BLaER1 (cell line): ENCODE data around the gene NAIF1.

Experiments
- H3K27ac ChIP-seq: shearing (Covaris generic); formaldehyde crosslinking; 2 replicates; pipeline ENCODE4 v1.8.1; 2022
- H3K27me3 ChIP-seq: shearing (Covaris generic); formaldehyde crosslinking; 2 replicates; pipeline ENCODE4 v1.8.1; 2022
- H3K36me3 ChIP-seq: shearing (Covaris generic); formaldehyde crosslinking; 2 replicates; pipeline ENCODE4 v1.8.1; 2022
- H3K4me1 ChIP-seq: shearing (Covaris generic); formaldehyde crosslinking; 2 replicates; pipeline ENCODE4 v1.8.1; 2022
- H3K4me2 ChIP-seq: shearing (Covaris generic); formaldehyde crosslinking; 2 replicates; pipeline ENCODE4 v1.8.1; 2022
- H3K4me3 ChIP-seq: shearing (Covaris generic); formaldehyde crosslinking; 2 replicates; pipeline ENCODE4 v1.8.1; 2022
- H3K9ac ChIP-seq: shearing (Covaris generic); formaldehyde crosslinking; 2 replicates; pipeline ENCODE4 v1.8.1; 2022
- H3K9me3 ChIP-seq: shearing (Covaris generic); formaldehyde crosslinking; 2 replicates; pipeline ENCODE4 v1.8.1; 2022
- H4K20me1 ChIP-seq: shearing (Covaris generic); formaldehyde crosslinking; 2 replicates; pipeline ENCODE4 v1.8.1; 2022
- Cebpa-rat ChIP-seq: shearing (Covaris generic); IDR thresholded peaks from 2 replicates; pipeline ENCODE4 v1.8.1; 2022

NAIF1 gene

DNA sequence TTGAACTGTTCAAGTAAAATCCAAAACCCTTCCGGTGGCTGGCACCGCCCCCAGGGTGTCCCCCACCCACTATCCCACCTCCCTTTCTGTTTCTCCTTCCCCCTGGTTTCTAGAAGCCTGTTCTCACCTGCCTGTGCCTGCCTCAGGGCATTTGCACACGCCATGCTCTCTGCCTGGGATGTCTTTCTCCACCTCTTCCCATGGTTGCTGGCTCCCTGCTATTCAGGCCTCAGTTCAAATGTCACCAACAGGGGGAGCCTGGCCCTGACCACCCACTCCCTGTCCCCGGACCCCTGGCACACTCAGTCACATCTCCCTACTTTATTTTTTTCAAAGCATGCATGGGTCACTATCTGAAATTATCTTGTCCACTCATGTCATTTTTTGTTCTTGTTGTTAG is 46.4 kb downstream of the NAIF1 start:
- Histone ChIP-seq H3K9ac (no peak overlapping the region), H4K20me1 (no peaks in the 10 kb centered on the region; the same call in 1 of the 2 replicates), H3K27ac (no peak overlapping the region), H3K4me1 (peaks cover 33% of the 10 kb centered on the region), H3K27me3 (peaks cover 11% of the 10 kb centered on the region), H3K9me3 (no peaks in the 10 kb centered on the region), H3K36me3 (no peaks in the 10 kb centered on the region), H3K4me2 (no peak overlapping the region), H3K4me3 (no peak overlapping the region)
- no peak for TF ChIP-seq Cebpa-rat

DNA sequence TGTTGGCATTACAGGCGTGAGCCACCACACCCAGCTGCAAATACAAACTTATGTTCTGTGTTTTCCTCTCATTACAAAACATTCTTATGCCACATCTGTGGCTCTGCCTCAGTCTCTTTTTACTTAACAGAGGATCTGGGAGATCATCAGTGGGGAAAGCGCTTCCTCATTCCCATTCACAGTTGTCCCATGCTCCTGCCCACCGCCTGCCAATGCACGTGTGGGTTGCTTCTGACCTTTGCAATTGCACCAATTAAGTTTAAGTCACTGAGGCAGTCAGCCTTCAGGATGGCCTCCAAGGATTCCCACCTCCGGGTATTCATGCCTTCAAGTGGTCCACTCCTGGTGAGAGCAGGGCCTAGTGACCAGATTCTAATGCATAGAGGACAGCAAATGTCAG is 51.4 kb downstream of the NAIF1 start:
- no peak for TF ChIP-seq Cebpa-rat
- Histone ChIP-seq H3K9me3 (no peaks in the 10 kb centered on the region), H3K36me3 (no peaks in the 10 kb centered on the region), H3K9ac (no peak overlapping the region), H3K27me3 (peaks cover 56% of the 10 kb centered on the region), H3K27ac (no peak overlapping the region), H3K4me3 (no peak overlapping the region), H4K20me1 (no peaks in the 10 kb centered on the region; the same call in 1 of the 2 replicates), H3K4me2 (no peak overlapping the region), H3K4me1 (peaks cover 19% of the 10 kb centered on the region)
